HepG2 (cell line): Measurements from ENCODE around the gene PPM1H. TPM values are rescaled to one million over a fixed set of nuclear protein-coding genes. Genes with fewer than 3 reads are reported as not detected.

Experiments used
- HES4 ChIP-seq: sonication (generic); formaldehyde crosslinking; IDR thresholded peaks from 2 replicates; pipeline ENCODE4 v1.9.0; 2021; ENCODE audit warnings: mild to moderate bottlenecking, missing genetic modification reagents, borderline replicate concordance
- HNF4G ChIP-seq, 2 experiments: sonication (generic) in 1 of 2; formaldehyde crosslinking in 1 of 2; IDR thresholded peaks; 2 replicates each; pipeline versions ENCODE4 v1.4.0 to v1.6.1; 2011 to 2020; ENCODE audit warnings: borderline replicate concordance in 2 of 2, low read depth in 2 of 2, mild to moderate bottlenecking in 2 of 2, low read length in 1 of 2, missing genetic modification reagents in 1 of 2, moderate library complexity in 1 of 2
- MLLT10 ChIP-seq: sonication (generic); formaldehyde crosslinking; IDR thresholded peaks from 2 replicates; pipeline ENCODE4 v1.4.0; 2020; ENCODE audit warnings: missing genetic modification reagents
- MTA3 ChIP-seq: sonication (generic); formaldehyde crosslinking; IDR thresholded peaks from 2 replicates; pipeline ENCODE4 v1.4.0; 2020; ENCODE audit warnings: missing genetic modification reagents
- NFIC ChIP-seq: IDR thresholded peaks from 2 replicates; pipeline ENCODE4 v1.6.1; 2012; ENCODE audit warnings: mild to moderate bottlenecking, low read length, inconsistent platforms
- PLRG1 ChIP-seq: fragments of 450-650 bp; conservative IDR thresholded peaks from 2 replicates; pipeline ENCODE4 v1.6.1; 2016
- REL ChIP-seq: sonication (generic); formaldehyde crosslinking; conservative IDR thresholded peaks from 2 replicates; pipeline ENCODE4 v1.8.0; 2022; ENCODE audit warnings: mild to moderate bottlenecking, missing genetic modification reagents, moderate library complexity
- RFXANK ChIP-seq: IDR thresholded peaks from 2 replicates; pipeline ENCODE4 v1.6.1; 2016
- SRF ChIP-seq: IDR thresholded peaks from 2 replicates; pipeline ENCODE4 v1.6.1; 2011; ENCODE audit warnings: mild to moderate bottlenecking, low read depth, low read length, moderate library complexity
- ZMYM2 ChIP-seq: sonication (generic); formaldehyde crosslinking; IDR thresholded peaks from 2 replicates; pipeline ENCODE4 v1.8.0; 2022; ENCODE audit warnings: mild to moderate bottlenecking, missing genetic modification reagents
- ZNF121 ChIP-seq: sonication (generic); formaldehyde crosslinking; IDR thresholded peaks from 2 replicates; pipeline ENCODE4 v1.5.0; 2020; ENCODE audit warnings: mild to moderate bottlenecking, missing genetic modification reagents
- ZNF30 ChIP-seq: sonication (generic); formaldehyde crosslinking; IDR thresholded peaks from 2 replicates; pipeline ENCODE4 v1.5.0; 2020; ENCODE audit warnings: mild to moderate bottlenecking, missing genetic modification reagents
- ZNF331 ChIP-seq: sonication (generic); formaldehyde crosslinking; IDR thresholded peaks from 2 replicates; pipeline ENCODE4 v1.4.0; 2020; ENCODE audit warnings: missing genetic modification reagents
- ZNF747 ChIP-seq: sonication (generic); formaldehyde crosslinking; IDR thresholded peaks from 2 replicates; pipeline ENCODE4 v1.8.1; 2023; ENCODE audit warnings: missing genetic modification reagents, mild to moderate bottlenecking, borderline replicate concordance
- polyA plus RNA-seq, 8 experiments: library from polyadenylated mRNA; depleted of rRNA in 3 of 8; stranded (reverse) in 7 of 8; unstranded in 1 of 8; fragments of >200 nt; fragmentation: Illumina TruSeq in 4 of 8; extraction: Trizol in 4 of 8; gene quantifications; 2 replicates each; pipeline versions ENCODE4 v1.2.1 to v1.2.3, GENCODE V29; 2011 to 2016; ENCODE audit warnings: low read depth in 4 of 8, missing spikeins in 1 of 8, mixed read lengths in 1 of 8; ENCODE audit not compliant: insufficient read depth in 1 of 8
- total RNA-seq, 5 experiments: library from RNA; depleted of rRNA; stranded (reverse); fragments of >200 nt; fragmentation: Illumina TruSeq; extraction: Trizol; gene quantifications; 2 replicates each; pipeline ENCODE4 v1.2.3, GENCODE V29; 2016; ENCODE audit warnings: low read depth in 1 of 5
- TF ChIP-seq, protein P1 (sequence below): sonication (generic); formaldehyde crosslinking; IDR thresholded peaks from 2 replicates; pipeline ENCODE4 v1.4.0; 2020; ENCODE audit warnings: missing genetic modification reagents
- TF ChIP-seq, protein P2 (sequence below): sonication (generic); formaldehyde crosslinking; IDR thresholded peaks from 2 replicates; pipeline ENCODE4 v1.8.1; 2023; ENCODE audit warnings: mild to moderate bottlenecking, missing genetic modification reagents
- TF ChIP-seq, protein P3 (sequence below): sonication (generic); formaldehyde crosslinking; IDR thresholded peaks from 2 replicates; pipeline ENCODE4 v1.8.0; 2022; ENCODE audit warnings: missing genetic modification reagents, mild to moderate bottlenecking, moderate library complexity, borderline replicate concordance
- TF ChIP-seq, protein P4 (sequence below): sonication (generic); formaldehyde crosslinking; IDR thresholded peaks from 2 replicates; pipeline ENCODE4 v1.5.0; 2020; ENCODE audit warnings: mild to moderate bottlenecking, missing genetic modification reagents, borderline replicate concordance

PPM1H gene
- total and polyA plus RNA-seq, 2 of the 13 experiments (the other 11 are each of a cell fraction or from before 2014, with no cell fraction given): 29.1 to 38.1 TPM

DNA sequence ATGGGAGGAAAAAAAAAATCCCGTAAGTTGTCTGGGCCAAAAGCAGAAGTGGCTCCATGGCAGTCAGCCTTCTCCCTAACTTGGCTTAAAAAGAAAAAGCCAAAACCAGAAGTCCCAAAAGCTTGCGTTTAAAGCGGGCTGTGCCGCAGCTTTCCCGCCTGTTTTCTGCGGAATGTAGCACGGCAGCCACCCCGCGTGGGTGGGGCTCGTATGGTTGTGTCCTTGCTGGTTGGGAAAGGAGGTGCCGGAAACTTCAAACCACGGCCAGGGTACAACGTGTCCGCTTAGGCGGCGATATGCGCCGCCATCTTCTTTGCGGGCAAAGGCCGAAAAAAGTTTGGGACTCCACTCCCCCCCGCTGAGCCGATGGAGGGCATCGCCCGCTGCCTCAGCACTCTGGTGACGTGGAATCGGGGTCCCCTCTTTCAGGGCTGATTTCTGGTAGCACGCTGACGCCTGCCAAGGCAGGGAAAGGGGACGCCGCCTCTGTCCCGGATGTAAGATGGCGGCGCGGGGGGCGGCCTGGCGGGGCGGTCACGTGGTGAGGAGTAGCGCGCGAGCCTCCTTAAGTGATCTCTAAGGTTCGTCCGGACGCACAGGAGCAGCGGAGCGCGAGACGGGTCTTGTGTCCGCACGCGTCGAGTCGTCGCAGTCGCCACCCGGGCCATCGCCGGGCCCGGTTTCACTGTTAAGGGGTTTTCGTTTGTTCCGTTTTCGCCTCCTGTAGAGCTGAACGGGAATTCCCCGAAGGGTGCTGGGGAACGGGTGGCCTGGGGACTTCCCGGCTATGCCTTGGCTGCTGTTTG, 332.5 kb downstream of the PPM1H start (continued):
- TF ChIP-seq, protein P1, sequence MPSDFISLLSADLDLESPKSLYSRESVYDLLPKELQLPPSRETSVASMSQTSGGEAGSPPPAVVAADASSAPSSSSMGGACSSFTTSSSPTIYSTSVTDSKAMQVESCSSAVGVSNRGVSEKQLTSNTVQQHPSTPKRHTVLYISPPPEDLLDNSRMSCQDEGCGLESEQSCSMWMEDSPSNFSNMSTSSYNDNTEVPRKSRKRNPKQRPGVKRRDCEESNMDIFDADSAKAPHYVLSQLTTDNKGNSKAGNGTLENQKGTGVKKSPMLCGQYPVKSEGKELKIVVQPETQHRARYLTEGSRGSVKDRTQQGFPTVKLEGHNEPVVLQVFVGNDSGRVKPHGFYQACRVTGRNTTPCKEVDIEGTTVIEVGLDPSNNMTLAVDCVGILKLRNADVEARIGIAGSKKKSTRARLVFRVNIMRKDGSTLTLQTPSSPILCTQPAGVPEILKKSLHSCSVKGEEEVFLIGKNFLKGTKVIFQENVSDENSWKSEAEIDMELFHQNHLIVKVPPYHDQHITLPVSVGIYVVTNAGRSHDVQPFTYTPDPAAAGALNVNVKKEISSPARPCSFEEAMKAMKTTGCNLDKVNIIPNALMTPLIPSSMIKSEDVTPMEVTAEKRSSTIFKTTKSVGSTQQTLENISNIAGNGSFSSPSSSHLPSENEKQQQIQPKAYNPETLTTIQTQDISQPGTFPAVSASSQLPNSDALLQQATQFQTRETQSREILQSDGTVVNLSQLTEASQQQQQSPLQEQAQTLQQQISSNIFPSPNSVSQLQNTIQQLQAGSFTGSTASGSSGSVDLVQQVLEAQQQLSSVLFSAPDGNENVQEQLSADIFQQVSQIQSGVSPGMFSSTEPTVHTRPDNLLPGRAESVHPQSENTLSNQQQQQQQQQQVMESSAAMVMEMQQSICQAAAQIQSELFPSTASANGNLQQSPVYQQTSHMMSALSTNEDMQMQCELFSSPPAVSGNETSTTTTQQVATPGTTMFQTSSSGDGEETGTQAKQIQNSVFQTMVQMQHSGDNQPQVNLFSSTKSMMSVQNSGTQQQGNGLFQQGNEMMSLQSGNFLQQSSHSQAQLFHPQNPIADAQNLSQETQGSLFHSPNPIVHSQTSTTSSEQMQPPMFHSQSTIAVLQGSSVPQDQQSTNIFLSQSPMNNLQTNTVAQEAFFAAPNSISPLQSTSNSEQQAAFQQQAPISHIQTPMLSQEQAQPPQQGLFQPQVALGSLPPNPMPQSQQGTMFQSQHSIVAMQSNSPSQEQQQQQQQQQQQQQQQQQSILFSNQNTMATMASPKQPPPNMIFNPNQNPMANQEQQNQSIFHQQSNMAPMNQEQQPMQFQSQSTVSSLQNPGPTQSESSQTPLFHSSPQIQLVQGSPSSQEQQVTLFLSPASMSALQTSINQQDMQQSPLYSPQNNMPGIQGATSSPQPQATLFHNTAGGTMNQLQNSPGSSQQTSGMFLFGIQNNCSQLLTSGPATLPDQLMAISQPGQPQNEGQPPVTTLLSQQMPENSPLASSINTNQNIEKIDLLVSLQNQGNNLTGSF (CRISPR knock-in tag): peak; percentile 65; the same call in 1 of the 2 replicates
- TF ChIP-seq, protein P2, sequence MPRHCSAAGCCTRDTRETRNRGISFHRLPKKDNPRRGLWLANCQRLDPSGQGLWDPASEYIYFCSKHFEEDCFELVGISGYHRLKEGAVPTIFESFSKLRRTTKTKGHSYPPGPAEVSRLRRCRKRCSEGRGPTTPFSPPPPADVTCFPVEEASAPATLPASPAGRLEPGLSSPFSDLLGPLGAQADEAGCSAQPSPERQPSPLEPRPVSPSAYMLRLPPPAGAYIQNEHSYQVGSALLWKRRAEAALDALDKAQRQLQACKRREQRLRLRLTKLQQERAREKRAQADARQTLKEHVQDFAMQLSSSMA (CRISPR knock-in tag): peak; percentile 25; the same call in 1 of the 2 replicates
- TF ChIP-seq MTA3 (CRISPR knock-in tag) (no peak), MLLT10 (no peak), ZNF747 (CRISPR knock-in tag) (0 out of 2 replicates have a peak, but pooled peaks have one; percentile 43), NFIC (peak; percentile 25; the same call in 1 of the 2 replicates), SRF (no peak), REL (CRISPR knock-in tag) (peak; percentile 90), ZNF30 (CRISPR knock-in tag) (peak; percentile 67; the same call in 1 of the 2 replicates), HES4 (CRISPR knock-in tag) (peak; percentile 29; the same call in 1 of the 2 replicates), HNF4G (IDR thresholded peaks at IDR 0.05; ENCODE audit: borderline replicate concordance, low read depth, low read length) (no peak), HNF4G (CRISPR knock-in tag; IDR thresholded peaks at IDR 0.05; ENCODE audit: borderline replicate concordance, low read depth) (peak; percentile 58), ZNF331 (CRISPR knock-in tag) (no peak; the same call in 1 of the 2 replicates), RFXANK (CRISPR knock-in tag) (no peak), ZMYM2 (peak; percentile 91), PLRG1 (no peak), ZNF121 (CRISPR knock-in tag) (0 out of 2 replicates have a peak, but pooled peaks have one; percentile 9)
- TF ChIP-seq, protein P3, sequence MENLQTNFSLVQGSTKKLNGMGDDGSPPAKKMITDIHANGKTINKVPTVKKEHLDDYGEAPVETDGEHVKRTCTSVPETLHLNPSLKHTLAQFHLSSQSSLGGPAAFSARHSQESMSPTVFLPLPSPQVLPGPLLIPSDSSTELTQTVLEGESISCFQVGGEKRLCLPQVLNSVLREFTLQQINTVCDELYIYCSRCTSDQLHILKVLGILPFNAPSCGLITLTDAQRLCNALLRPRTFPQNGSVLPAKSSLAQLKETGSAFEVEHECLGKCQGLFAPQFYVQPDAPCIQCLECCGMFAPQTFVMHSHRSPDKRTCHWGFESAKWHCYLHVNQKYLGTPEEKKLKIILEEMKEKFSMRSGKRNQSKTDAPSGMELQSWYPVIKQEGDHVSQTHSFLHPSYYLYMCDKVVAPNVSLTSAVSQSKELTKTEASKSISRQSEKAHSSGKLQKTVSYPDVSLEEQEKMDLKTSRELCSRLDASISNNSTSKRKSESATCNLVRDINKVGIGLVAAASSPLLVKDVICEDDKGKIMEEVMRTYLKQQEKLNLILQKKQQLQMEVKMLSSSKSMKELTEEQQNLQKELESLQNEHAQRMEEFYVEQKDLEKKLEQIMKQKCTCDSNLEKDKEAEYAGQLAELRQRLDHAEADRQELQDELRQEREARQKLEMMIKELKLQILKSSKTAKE (CRISPR knock-in tag): 0 out of 2 replicates have a peak, but pooled peaks have one; percentile 53
- TF ChIP-seq, protein P4, sequence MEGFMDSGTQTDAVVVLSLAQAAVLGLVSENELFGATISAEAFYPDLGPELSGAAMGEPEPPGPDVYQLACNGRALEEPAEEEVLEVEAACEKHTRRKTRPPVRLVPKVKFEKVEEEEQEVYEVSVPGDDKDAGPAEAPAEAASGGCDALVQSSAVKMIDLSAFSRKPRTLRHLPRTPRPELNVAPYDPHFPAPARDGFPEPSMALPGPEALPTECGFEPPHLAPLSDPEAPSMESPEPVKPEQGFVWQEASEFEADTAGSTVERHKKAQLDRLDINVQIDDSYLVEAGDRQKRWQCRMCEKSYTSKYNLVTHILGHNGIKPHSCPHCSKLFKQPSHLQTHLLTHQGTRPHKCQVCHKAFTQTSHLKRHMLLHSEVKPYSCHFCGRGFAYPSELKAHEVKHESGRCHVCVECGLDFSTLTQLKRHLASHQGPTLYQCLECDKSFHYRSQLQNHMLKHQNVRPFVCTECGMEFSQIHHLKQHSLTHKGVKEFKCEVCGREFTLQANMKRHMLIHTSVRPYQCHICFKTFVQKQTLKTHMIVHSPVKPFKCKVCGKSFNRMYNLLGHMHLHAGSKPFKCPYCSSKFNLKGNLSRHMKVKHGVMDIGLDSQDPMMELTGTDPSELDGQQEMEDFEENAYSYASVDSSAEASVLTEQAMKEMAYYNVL (CRISPR knock-in tag): 0 out of 2 replicates have a peak, but pooled peaks have one; percentile 26
